ENCODE measurements around the gene ECI2. TPM values are rescaled to one million over a fixed set of nuclear protein-coding genes. Genes with fewer than 3 reads are reported as not detected.

Gene ECI2
- total and polyA plus RNA-seq, 2 of the 13 experiments (the other 11 are each of a cell fraction or from before 2014, with no cell fraction given), result 78.5 to 228 TPM

GRCh38 chr6:4135665-4136353 is 434 bp upstream of the ECI2 start (continued):
- TF ChIP-seq, protein P1, sequence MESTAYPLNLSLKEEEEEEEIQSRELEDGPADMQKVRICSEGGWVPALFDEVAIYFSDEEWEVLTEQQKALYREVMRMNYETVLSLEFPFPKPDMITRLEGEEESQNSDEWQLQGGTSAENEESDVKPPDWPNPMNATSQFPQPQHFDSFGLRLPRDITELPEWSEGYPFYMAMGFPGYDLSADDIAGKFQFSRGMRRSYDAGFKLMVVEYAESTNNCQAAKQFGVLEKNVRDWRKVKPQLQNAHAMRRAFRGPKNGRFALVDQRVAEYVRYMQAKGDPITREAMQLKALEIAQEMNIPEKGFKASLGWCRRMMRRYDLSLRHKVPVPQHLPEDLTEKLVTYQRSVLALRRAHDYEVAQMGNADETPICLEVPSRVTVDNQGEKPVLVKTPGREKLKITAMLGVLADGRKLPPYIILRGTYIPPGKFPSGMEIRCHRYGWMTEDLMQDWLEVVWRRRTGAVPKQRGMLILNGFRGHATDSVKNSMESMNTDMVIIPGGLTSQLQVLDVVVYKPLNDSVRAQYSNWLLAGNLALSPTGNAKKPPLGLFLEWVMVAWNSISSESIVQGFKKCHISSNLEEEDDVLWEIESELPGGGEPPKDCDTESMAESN (CRISPR knock-in tag; conservative IDR thresholded peaks at IDR 0.05), result peak; percentile 69
- TF ChIP-seq, protein P2, sequence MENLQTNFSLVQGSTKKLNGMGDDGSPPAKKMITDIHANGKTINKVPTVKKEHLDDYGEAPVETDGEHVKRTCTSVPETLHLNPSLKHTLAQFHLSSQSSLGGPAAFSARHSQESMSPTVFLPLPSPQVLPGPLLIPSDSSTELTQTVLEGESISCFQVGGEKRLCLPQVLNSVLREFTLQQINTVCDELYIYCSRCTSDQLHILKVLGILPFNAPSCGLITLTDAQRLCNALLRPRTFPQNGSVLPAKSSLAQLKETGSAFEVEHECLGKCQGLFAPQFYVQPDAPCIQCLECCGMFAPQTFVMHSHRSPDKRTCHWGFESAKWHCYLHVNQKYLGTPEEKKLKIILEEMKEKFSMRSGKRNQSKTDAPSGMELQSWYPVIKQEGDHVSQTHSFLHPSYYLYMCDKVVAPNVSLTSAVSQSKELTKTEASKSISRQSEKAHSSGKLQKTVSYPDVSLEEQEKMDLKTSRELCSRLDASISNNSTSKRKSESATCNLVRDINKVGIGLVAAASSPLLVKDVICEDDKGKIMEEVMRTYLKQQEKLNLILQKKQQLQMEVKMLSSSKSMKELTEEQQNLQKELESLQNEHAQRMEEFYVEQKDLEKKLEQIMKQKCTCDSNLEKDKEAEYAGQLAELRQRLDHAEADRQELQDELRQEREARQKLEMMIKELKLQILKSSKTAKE (CRISPR knock-in tag; IDR thresholded peaks at IDR 0.05; ENCODE audit: borderline replicate concordance), result no peak
- no peak for TF ChIP-seq REL (CRISPR knock-in tag; conservative IDR thresholded peaks at IDR 0.05)
- no peak for TF ChIP-seq ZNF101 (CRISPR knock-in tag; IDR thresholded peaks at IDR 0.05; ENCODE audit: borderline replicate concordance, low read depth)
- no peak for TF ChIP-seq GLMP (CRISPR knock-in tag; IDR thresholded peaks at IDR 0.05; ENCODE audit: borderline replicate concordance)
- no peak for TF ChIP-seq ZNF253 (CRISPR knock-in tag; IDR thresholded peaks at IDR 0.05; ENCODE audit: borderline replicate concordance)
- TF ChIP-seq KMT2A (CRISPR knock-in tag; IDR thresholded peaks at IDR 0.05), result peak; percentile 34
- TF ChIP-seq ZNF260 (CRISPR knock-in tag; IDR thresholded peaks at IDR 0.05; ENCODE audit: borderline replicate concordance, low read depth), result no peak
- TF ChIP-seq, protein P3, sequence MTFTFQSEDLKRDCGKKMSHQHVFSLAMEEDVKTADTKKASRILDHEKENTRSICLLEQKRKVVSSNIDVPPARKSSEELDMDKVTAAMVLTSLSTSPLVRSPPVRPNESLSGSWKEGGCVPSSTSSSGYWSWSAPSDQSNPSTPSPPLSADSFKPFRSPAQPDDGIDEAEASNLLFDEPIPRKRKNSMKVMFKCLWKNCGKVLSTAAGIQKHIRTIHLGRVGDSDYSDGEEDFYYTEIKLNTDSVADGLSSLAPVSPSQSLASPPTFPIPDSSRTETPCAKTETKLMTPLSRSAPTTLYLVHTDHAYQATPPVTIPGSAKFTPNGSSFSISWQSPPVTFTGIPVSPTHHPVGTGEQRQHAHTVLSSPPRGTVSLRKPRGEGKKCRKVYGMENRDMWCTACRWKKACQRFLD (CRISPR knock-in tag; IDR thresholded peaks at IDR 0.05; ENCODE audit: borderline replicate concordance), result no peak
- TF ChIP-seq ZZZ3 (CRISPR knock-in tag; IDR thresholded peaks at IDR 0.05; ENCODE audit: borderline replicate concordance), result no peak; the same call in 1 of the 2 replicates
- TF ChIP-seq, protein P4, sequence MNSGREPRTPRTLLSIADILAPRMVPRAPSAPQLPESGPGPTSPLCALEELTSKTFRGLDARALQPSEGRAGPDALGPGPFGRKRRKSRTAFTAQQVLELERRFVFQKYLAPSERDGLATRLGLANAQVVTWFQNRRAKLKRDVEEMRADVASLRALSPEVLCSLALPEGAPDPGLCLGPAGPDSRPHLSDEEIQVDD (CRISPR knock-in tag; IDR thresholded peaks at IDR 0.05; ENCODE audit: borderline replicate concordance), result no peak
- TF ChIP-seq ZBTB21 (CRISPR knock-in tag; IDR thresholded peaks at IDR 0.05), result no peak
- 0 out of 2 replicates have a peak, but pooled peaks have one; percentile 28 for TF ChIP-seq RERE (CRISPR knock-in tag; IDR thresholded peaks at IDR 0.05; ENCODE audit: low read depth)
- TF ChIP-seq FIP1L1 (IDR thresholded peaks at IDR 0.05; ENCODE audit: borderline replicate concordance, insufficient read depth, low read depth, low read length), result no peak
- 0 out of 2 replicates have a peak, but pooled peaks have one; percentile 62 for TF ChIP-seq DNMT1 (CRISPR knock-in tag; IDR thresholded peaks at IDR 0.05)

Data from HepG2 (cell line).